ENCODE results near the gene KCNV2.

Gene KCNV2

GRCh38 chr9:2726650-2727340, 9.5 kb downstream of the KCNV2 start:
- DNase-seq (ENCODE audit: extremely low read depth, low read depth): no peak
- TF ChIP-seq CTCF (IDR thresholded peaks at IDR 0.05; ENCODE audit: low read depth, low read length): no peak

- no peak for TF ChIP-seq CTCF (IDR thresholded peaks at IDR 0.05; ENCODE audit: low read depth, low read length)
Measured at GRCh38 chr9:2727374-2727773, 10.1 kb downstream of the KCNV2 start.

GRCh38 chr9:2727966-2728613, 10.8 kb downstream of the KCNV2 start:
- DNase-seq (ENCODE audit: extremely low read depth, low read depth): peak; percentile 37
- TF ChIP-seq CTCF (IDR thresholded peaks at IDR 0.05; ENCODE audit: low read depth, low read length): peak; percentile 83

More at GRCh38 chr9:2727374-2727773, 10.1 kb downstream of the KCNV2 start:
- DNase-seq (ENCODE audit: extremely low read depth, low read depth): no peak

- no peak for DNase-seq (ENCODE audit: extremely low read depth, low read depth)
- no peak for TF ChIP-seq CTCF (IDR thresholded peaks at IDR 0.05; ENCODE audit: low read depth, low read length)
Measured at GRCh38 chr9:2729003-2729402, 11.7 kb downstream of the KCNV2 start.

GRCh38 chr9:2729721-2730120, 12.4 kb downstream of the KCNV2 start:
- DNase-seq (ENCODE audit: extremely low read depth, low read depth): no peak
- no peak for TF ChIP-seq CTCF (IDR thresholded peaks at IDR 0.05; ENCODE audit: low read depth, low read length)

GRCh38 chr9:2730971-2731370, 13.7 kb downstream of the KCNV2 start:
- DNase-seq (ENCODE audit: extremely low read depth, low read depth): no peak
- no peak for TF ChIP-seq CTCF (IDR thresholded peaks at IDR 0.05; ENCODE audit: low read depth, low read length)

GRCh38 chr9:2732492-2732891, 15.2 kb downstream of the KCNV2 start:
- TF ChIP-seq CTCF (IDR thresholded peaks at IDR 0.05; ENCODE audit: low read depth, low read length): no peak
- DNase-seq (ENCODE audit: extremely low read depth, low read depth): no peak

Data from AG09319 (cell line).